M059J (cell line): ENCODE measurements around the gene SHCBP1L. TPM values are rescaled to one million over a fixed set of nuclear protein-coding genes. Genes with fewer than 3 reads are reported as not detected.
A peak's percentile ranks its signal among the peaks of the same experiment; 100 is the strongest.

ENCODE experiments used
- DNase-seq: peaks from one replicate; pipeline ENCODE4 v3.0.0-alpha.2; 2012; ENCODE audit warnings: low read depth
- total RNA-seq: library from RNA; depleted of rRNA; stranded (reverse); fragments of >200 nt; shearing (Covaris generic); gene quantifications from 2 replicates; pipeline ENCODE4 v1.2.3, GENCODE V29; 2014; rRNA removed

SHCBP1L gene
- not detected in 2 replicates for total RNA-seq

- no peak for DNase-seq
Observed at GRCh38 chr1:182952677-182953444, at the start of gene SHCBP1L. TSS of gene SHCBP1L (minus strand) at chr1:182953166. CDS start at chr1:182953133, 33 bp downstream.

DNA sequence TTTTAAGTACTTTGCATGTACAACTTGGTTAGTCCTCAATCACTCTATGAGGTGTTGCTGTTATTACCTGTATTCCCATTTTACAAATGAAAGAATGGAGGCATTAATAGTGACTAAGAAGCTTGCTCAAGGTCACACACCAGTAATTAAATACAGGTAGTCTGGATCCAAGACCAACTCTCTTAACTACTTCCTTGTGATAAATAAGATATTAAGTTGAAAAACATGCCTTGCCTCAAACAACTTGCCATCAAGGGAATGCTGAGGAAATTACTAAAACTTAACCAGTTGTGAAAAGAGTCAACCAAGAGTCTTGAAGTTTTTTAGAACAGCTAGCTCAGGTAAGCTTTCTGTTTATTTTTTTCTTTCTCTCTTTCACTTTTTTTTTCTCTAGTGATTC is 49.3 kb upstream of the SHCBP1L start:
- no peak for DNase-seq

GRCh38 chr1:183000167-183000962 is 47.4 kb upstream of the SHCBP1L start:
- DNase-seq: no peak

GRCh38 chr1:182998482-182998881 is 45.5 kb upstream of the SHCBP1L start:
- no peak for DNase-seq

DNA sequence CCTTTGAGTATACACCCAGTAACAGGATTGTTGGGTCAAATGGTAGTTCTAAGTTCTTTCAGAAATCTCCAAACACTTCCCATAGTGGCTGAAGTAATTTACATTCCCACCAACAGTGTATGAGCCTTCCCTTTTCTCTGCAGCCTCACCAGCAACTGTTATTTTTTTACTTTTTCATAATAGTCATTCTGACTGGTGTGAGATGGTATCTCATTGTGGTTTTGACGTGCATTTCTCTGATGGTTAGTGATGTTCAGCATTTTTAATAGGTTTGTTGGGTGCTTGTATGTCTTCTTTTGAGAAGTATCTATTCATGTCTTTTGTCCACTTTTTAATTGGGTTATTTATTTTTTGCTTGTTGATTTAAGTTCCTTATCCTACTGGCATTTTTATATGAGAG is 43.9 kb upstream of the SHCBP1L start:
- peak; percentile 71 for DNase-seq

DNA sequence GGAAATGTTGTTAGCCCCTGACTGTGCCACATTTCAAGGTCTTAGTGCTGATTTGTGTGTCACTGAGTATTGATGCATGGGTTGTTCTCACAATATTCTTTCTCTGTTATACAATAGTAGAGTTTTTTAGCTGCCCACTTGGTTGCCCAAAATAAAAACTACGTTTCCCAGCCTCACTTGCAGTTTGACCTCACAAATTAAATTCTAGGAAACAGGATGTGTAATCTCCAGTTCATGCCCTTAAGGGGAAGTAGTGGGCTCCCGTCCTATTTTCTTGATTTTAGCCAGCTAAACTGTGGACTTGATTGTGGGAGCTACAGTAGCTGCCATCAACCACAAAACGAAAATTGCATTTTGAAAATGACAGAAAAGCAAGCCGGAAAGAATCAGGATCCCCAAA is 42.9 kb upstream of the SHCBP1L start:
- DNase-seq: peak; percentile 30

- DNase-seq: peak; percentile 35
Observed at GRCh38 chr1:182993746-182994145, 40.8 kb upstream of the SHCBP1L start.

GRCh38 chr1:182990413-182991144 is 37.6 kb upstream of the SHCBP1L start:
- peak; percentile 71 for DNase-seq

DNA sequence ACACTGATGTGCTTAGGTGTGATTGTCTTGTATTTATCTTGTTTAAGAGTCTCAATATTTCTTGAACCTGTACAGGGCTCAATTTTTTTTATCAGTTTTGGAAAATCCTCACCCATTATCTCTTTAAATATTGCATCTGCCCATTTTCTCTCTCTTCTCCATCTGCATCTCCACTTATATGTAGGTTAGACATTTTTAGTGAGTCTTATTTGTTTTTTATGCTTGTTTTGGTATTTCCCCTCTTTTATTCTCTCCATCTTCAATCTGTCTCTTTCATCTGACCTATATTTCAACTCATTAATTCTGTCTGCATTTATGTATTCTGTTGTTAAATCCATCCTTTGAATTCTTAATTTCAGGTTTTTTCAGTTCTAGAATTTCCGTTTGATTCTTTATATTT is 32.9 kb upstream of the SHCBP1L start:
- no peak for DNase-seq

GRCh38 chr1:182984621-182985020 is 31.7 kb upstream of the SHCBP1L start:
- DNase-seq: peak; percentile 27

DNA sequence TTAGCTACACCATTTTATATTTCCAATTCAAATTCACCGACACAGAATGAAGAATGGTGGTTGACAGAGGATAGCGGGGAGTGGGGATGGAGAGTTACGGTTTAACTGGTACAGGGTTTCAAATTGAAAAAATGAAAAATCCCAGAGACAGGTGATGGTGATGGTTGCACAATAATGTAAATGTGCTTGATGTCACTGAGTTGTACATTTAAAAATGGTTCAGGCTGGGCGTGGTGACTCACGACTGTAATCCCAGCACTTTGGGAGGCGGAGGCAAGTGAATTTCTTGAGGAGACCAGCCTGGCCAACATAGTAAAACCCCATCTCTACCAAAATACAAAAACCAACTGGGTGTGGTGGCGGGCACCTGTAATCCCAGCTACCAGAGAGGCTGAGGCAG is 31.2 kb upstream of the SHCBP1L start:
- no peak for DNase-seq

- no peak for DNase-seq
Observed at GRCh38 chr1:182978151-182978853, 25.3 kb upstream of the SHCBP1L start.

GRCh38 chr1:182977480-182977879 is 24.5 kb upstream of the SHCBP1L start:
- no peak for DNase-seq

DNA sequence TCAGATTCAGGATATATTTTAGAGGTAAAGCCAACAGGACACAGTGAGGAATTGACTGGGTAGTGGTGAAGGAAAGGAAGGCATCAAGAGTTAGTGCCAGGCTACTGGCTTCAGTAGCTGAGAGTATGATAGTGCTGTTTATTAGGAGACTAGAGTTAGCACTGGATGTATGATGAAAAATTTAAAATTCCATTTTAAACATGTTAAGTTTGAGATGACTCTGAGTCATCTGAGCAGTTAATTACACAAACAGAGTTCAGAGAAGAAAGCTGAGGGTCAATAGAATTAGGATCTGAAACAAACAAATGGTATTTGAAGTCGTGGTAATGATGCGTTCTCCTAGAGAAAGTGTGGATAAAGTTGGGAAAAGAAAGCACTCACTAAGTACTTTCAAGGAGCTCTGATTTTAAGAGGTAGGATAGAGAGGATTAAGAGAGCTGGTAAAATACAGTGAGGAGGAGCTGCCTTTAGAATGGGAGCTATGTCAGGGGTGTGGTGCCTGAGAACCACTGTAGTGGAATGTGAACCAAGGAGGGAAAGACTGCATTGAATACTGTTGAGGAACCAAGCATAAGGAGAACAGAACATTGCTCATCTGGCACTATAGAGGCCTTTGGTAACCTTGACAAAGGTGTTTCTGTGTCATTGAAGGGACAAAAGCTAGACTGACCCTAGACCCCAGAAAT is 21.7 kb upstream of the SHCBP1L start:
- no peak for DNase-seq

- no peak for DNase-seq
Observed at GRCh38 chr1:182972829-182973228, 19.9 kb upstream of the SHCBP1L start.

DNA sequence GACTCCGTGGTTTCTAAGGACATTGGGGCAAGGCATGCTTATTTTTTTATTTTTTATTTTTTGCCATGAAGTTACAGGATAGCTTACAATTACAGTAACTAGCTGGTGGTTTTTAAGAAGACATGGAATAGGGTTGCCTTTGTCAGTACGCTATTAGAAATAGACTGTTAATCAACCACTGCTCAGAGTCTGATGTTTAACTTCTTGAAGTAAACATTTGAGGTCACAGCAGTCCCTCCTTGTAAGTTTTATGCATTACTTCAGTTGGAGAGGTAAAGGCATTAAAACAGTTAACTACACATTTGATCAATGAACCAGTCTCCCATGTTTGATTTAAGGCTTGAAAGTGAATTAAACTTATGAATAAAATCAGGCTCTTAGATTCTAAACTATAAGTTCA is 19.3 kb upstream of the SHCBP1L start:
- DNase-seq: no peak

- no peak for DNase-seq
Observed at GRCh38 chr1:182971219-182971618, 18.3 kb upstream of the SHCBP1L start.

DNA sequence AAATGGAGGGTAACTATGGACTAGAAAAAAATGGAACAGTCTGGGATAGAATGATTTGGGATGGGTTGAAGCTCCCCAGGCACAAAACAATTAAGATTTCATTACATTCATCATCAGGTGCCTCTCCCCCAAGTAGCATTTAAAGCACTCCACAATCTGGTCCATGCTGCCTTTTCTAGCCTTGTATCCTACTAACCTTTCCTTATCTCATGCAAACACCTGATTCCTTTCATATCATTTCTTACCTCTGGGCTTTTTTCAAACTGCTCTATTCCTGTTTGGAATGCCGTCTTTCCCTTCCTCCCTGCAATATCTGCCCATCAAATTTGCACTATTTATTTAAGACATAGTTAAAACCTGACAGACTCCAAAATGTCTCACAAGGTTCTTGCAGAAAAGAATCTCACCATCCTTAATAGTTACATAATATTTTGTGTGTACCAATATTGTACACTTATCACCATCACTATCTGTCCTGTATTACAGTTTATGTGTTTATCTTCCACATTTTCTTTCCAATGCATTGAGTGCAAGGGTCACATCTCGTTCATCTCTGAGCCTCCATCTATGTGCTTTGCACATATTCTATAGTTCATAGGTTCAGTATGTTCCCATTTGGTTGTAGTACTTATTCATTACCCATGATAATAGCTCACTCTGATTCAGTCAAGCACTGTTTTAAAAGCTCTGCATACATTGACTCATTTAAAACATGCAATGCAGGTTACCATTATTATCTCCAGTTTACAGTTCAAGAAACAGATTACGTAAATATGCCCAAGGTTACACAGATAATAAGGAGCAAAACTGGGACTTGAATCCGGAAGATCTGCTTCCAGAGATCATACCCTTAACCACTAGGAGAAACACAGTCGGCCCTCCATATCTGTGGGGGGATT is 16.1 kb upstream of the SHCBP1L start:
- no peak for DNase-seq

DNA sequence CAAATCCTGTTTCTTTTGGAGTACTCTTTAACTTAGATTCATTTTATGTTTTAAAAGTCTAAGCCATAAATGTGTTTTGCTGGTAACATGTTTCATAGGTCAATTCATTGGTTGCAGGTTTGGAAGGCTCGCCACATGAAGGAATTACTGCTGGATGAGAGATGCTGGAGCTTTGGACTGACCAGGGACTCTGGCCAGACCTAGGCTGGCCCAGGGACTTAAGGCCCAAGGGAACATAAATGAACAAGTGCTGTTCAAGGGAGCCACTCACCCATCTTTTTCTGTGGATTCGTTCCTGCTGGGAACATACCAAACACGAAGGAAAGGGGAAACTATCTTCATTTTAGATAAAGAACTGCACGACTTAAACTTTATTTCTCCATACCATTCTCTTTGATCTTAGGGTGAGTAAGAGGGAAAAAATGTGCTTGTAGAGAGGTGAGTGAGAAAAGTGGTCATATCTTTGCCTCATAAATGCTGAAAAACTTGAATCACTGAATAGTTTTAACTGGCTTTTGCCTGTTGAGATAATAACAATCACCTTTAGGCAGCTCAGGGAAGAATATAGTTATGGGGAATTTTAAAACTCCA is 15.3 kb upstream of the SHCBP1L start:
- peak; percentile 91 for DNase-seq

DNA sequence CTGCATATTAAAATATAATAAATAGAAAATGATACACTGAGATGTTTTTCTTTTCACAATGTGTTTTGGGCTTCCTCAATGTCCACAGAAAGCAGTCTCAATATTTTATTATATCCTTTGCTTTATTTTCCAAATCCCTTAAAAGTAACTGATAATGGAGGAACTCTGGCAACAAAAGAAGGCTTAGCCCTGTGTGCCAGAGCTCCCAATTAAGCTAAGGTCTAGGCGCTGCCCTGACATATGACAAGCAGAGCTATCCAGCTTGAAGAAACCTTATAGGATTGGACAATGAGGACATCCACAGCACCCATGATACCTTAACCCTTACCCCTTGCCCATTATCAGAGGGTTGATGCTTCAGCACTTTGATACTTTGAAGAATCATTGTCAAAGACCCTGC is 12.9 kb upstream of the SHCBP1L start:
- no peak for DNase-seq
